Endothelial cell of umbilical vein (primary cell): ENCODE measurements around the gene PPM1M.

ENCODE experiments used
- EZH2 ChIP-seq: IDR thresholded peaks from 2 replicates; pipeline ENCODE4 v1.6.1; 2012; ENCODE audit warnings: borderline replicate concordance, low read depth, mild to moderate bottlenecking, moderate library complexity, low read length, inconsistent platforms; ENCODE audit not compliant: severe bottlenecking
- FOS ChIP-seq: IDR thresholded peaks from 2 replicates; pipeline ENCODE4 v1.6.1; 2011; ENCODE audit warnings: mild to moderate bottlenecking, low read length, moderate library complexity, borderline replicate concordance; ENCODE audit not compliant: insufficient read depth
- GATA2 ChIP-seq: IDR thresholded peaks from 2 replicates; pipeline ENCODE4 v1.7.0; 2011; ENCODE audit warnings: low read depth, mild to moderate bottlenecking, moderate library complexity, mixed read lengths, low read length; ENCODE audit not compliant: insufficient read length, insufficient read depth
- MYC ChIP-seq: IDR thresholded peaks from one replicate; pipeline ENCODE4 v1.6.1; 2011; ENCODE audit warnings: mild to moderate bottlenecking, low read depth, low read length
- POLR2A ChIP-seq: IDR thresholded peaks from 2 replicates; pipeline ENCODE4 v1.6.1; 2012; ENCODE audit warnings: low read depth, mild to moderate bottlenecking, control low read depth, low read length
- POLR2AphosphoS5 ChIP-seq: IDR thresholded peaks from 2 replicates; pipeline ENCODE4 v1.6.1; 2012; ENCODE audit warnings: low read depth, mild to moderate bottlenecking, control low read depth, low read length, moderate library complexity; ENCODE audit not compliant: insufficient read depth
- TF ChIP-seq, protein P1 (sequence below), 2 donors: IDR thresholded peaks; 1 replicate in 1 of 2; 2 replicates in 1 of 2; pipeline ENCODE4 v1.5.1; 2011; ENCODE audit warnings: low read length in 2 of 2, mild to moderate bottlenecking in 2 of 2, moderate library complexity in 2 of 2, control low read depth in 1 of 2, inconsistent platforms in 1 of 2, low read depth in 1 of 2; ENCODE audit not compliant: insufficient read depth in 1 of 2; ENCODE audit errors: extremely low read depth in 1 of 2
- TF ChIP-seq, protein P2 (sequence below): IDR thresholded peaks from 2 replicates; pipeline ENCODE4 v1.6.1; 2011; ENCODE audit not compliant: insufficient read depth, insufficient read length

DNA sequence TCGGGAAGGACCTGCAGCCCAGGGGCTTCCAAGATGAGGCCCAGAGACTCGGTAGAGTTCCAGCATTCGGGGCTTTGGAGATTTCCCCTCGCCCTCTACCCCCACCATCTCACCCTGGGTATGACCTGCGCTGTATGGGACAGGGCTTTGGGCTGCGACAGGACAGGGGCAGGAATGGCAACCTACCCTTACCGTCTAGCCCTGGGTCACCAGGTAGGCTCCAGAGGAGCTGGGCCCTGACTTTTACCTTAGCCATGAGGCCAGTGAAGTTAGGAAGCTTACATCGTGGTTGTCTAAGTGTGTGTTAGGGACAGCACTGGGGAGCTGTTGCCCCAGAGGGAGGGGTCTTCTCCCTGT is 683 bp downstream of the PPM1M start:
- TF ChIP-seq EZH2, result no peak
- TF ChIP-seq, protein P1, sequence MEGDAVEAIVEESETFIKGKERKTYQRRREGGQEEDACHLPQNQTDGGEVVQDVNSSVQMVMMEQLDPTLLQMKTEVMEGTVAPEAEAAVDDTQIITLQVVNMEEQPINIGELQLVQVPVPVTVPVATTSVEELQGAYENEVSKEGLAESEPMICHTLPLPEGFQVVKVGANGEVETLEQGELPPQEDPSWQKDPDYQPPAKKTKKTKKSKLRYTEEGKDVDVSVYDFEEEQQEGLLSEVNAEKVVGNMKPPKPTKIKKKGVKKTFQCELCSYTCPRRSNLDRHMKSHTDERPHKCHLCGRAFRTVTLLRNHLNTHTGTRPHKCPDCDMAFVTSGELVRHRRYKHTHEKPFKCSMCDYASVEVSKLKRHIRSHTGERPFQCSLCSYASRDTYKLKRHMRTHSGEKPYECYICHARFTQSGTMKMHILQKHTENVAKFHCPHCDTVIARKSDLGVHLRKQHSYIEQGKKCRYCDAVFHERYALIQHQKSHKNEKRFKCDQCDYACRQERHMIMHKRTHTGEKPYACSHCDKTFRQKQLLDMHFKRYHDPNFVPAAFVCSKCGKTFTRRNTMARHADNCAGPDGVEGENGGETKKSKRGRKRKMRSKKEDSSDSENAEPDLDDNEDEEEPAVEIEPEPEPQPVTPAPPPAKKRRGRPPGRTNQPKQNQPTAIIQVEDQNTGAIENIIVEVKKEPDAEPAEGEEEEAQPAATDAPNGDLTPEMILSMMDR (IDR thresholded peaks at IDR 0.05; ENCODE audit: extremely low read depth in 1 of 2, insufficient read depth in 1 of 2, low read depth in 1 of 2, low read length in 2 of 2), result no peak
- no peak for TF ChIP-seq POLR2A
- TF ChIP-seq, protein P2, sequence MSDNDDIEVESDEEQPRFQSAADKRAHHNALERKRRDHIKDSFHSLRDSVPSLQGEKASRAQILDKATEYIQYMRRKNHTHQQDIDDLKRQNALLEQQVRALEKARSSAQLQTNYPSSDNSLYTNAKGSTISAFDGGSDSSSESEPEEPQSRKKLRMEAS, result no peak
- TF ChIP-seq FOS, result no peak
- no peak for TF ChIP-seq MYC
- no peak for TF ChIP-seq POLR2AphosphoS5
- no peak for TF ChIP-seq GATA2
